HepG2 (cell line): ENCODE results near the gene TAF6L. TPM values are rescaled to one million over a fixed set of nuclear protein-coding genes. Genes with fewer than 3 reads are reported as not detected.

Experiments used
- ADNP ChIP-seq: sonication (generic); formaldehyde crosslinking; IDR thresholded peaks from 2 replicates; pipeline ENCODE4 v1.4.0; 2020; ENCODE audit warnings: missing genetic modification reagents
- ARNT2 ChIP-seq: sonication (generic); formaldehyde crosslinking; IDR thresholded peaks from 2 replicates; pipeline ENCODE4 v1.8.0; 2022; ENCODE audit warnings: mild to moderate bottlenecking, low read depth, missing genetic modification reagents, moderate library complexity
- CENPX ChIP-seq: sonication (generic); formaldehyde crosslinking; IDR thresholded peaks from 2 replicates; pipeline ENCODE4 v1.9.0; 2021; ENCODE audit warnings: mild to moderate bottlenecking, missing genetic modification reagents, moderate library complexity
- CERS6 ChIP-seq: sonication (generic); formaldehyde crosslinking; IDR thresholded peaks from 2 replicates; pipeline ENCODE4 v1.5.0; 2020; ENCODE audit warnings: missing genetic modification reagents
- EEA1 ChIP-seq: sonication (generic); formaldehyde crosslinking; IDR thresholded peaks from 2 replicates; pipeline ENCODE4 v1.5.1; 2020; ENCODE audit warnings: mild to moderate bottlenecking, missing genetic modification reagents, borderline replicate concordance
- ELK4 ChIP-seq: sonication (generic); formaldehyde crosslinking; IDR thresholded peaks from 2 replicates; pipeline ENCODE4 v1.9.0; 2021; ENCODE audit warnings: missing genetic modification reagents, borderline replicate concordance
- GATAD2A ChIP-seq: IDR thresholded peaks from 2 replicates; pipeline ENCODE4 v1.6.1; 2016
- MIXL1 ChIP-seq: IDR thresholded peaks from 2 replicates; pipeline ENCODE4 v1.6.1; 2016
- MLLT10 ChIP-seq: sonication (generic); formaldehyde crosslinking; IDR thresholded peaks from 2 replicates; pipeline ENCODE4 v1.4.0; 2020; ENCODE audit warnings: missing genetic modification reagents
- MLXIP ChIP-seq: sonication (generic); formaldehyde crosslinking; IDR thresholded peaks from 2 replicates; pipeline ENCODE4 v1.9.0; 2021; ENCODE audit warnings: missing genetic modification reagents, borderline replicate concordance
- POGZ ChIP-seq: sonication (generic); formaldehyde crosslinking; IDR thresholded peaks from 2 replicates; pipeline ENCODE4 v1.4.0; 2020; ENCODE audit warnings: mild to moderate bottlenecking, missing genetic modification reagents
- RXRA ChIP-seq: sonication (generic); formaldehyde crosslinking; IDR thresholded peaks from 2 replicates; pipeline ENCODE4 v1.5.1; 2020; ENCODE audit warnings: missing genetic modification reagents
- SAFB2 ChIP-seq: sonication (generic); formaldehyde crosslinking; IDR thresholded peaks from 2 replicates; pipeline ENCODE4 v1.5.1; 2020; ENCODE audit warnings: missing genetic modification reagents, low read depth, mild to moderate bottlenecking, borderline replicate concordance
- SATB2 ChIP-seq: sonication (generic); formaldehyde crosslinking; IDR thresholded peaks from 2 replicates; pipeline ENCODE4 v1.5.0; 2020; ENCODE audit warnings: missing genetic modification reagents
- SP1 ChIP-seq, 2 experiments: fragments of 450-650 bp in 1 of 2; sonication (generic) in 1 of 2; formaldehyde crosslinking in 1 of 2; IDR thresholded peaks; 2 replicates each; pipeline versions ENCODE4 v1.4.0 to v1.6.1; 2016 to 2020; ENCODE audit warnings: missing genetic modification reagents in 1 of 2
- TCF12 ChIP-seq, 2 experiments: fragments of 450-650 bp in 1 of 2; sonication (generic) in 1 of 2; formaldehyde crosslinking in 1 of 2; IDR thresholded peaks; 2 replicates each; pipeline versions ENCODE4 v1.6.1 to v1.8.0; 2017 to 2022; ENCODE audit warnings: antibody characterized with exemption in 1 of 2, mild to moderate bottlenecking in 1 of 2, missing genetic modification reagents in 1 of 2, moderate library complexity in 1 of 2
- XBP1 ChIP-seq: sonication (generic); formaldehyde crosslinking; IDR thresholded peaks from 2 replicates; pipeline ENCODE4 v1.5.0; 2020; ENCODE audit warnings: missing genetic modification reagents
- ZFP62 ChIP-seq: sonication (generic); formaldehyde crosslinking; IDR thresholded peaks from 2 replicates; pipeline ENCODE4 v1.4.0; 2020; ENCODE audit warnings: missing genetic modification reagents
- ZNF136 ChIP-seq: sonication (generic); formaldehyde crosslinking; IDR thresholded peaks from 2 replicates; pipeline ENCODE4 v1.8.1; 2022; ENCODE audit warnings: low read depth, mild to moderate bottlenecking, moderate library complexity, missing genetic modification reagents
- ZNF382 ChIP-seq: sonication (generic); formaldehyde crosslinking; IDR thresholded peaks from 2 replicates; pipeline ENCODE4 v1.5.0; 2020; ENCODE audit warnings: missing genetic modification reagents, mild to moderate bottlenecking, borderline replicate concordance
- polyA plus RNA-seq, 8 experiments: library from polyadenylated mRNA; depleted of rRNA in 3 of 8; stranded (reverse) in 7 of 8; unstranded in 1 of 8; fragments of >200 nt; fragmentation: Illumina TruSeq in 4 of 8; extraction: Trizol in 4 of 8; gene quantifications; 2 replicates each; pipeline versions ENCODE4 v1.2.1 to v1.2.3, GENCODE V29; 2011 to 2016; ENCODE audit warnings: low read depth in 4 of 8, missing spikeins in 1 of 8, mixed read lengths in 1 of 8; ENCODE audit not compliant: insufficient read depth in 1 of 8
- total RNA-seq, 5 experiments: library from RNA; depleted of rRNA; stranded (reverse); fragments of >200 nt; fragmentation: Illumina TruSeq; extraction: Trizol; gene quantifications; 2 replicates each; pipeline ENCODE4 v1.2.3, GENCODE V29; 2016; ENCODE audit warnings: low read depth in 1 of 5
- TF ChIP-seq, protein P1 (sequence below): sonication (generic); formaldehyde crosslinking; IDR thresholded peaks from 2 replicates; pipeline ENCODE4 v1.8.0; 2022; ENCODE audit warnings: mild to moderate bottlenecking, missing genetic modification reagents, moderate library complexity
- TF ChIP-seq, protein P2 (sequence below): sonication (generic); formaldehyde crosslinking; IDR thresholded peaks from 2 replicates; pipeline ENCODE4 v1.4.0; 2020; ENCODE audit warnings: missing genetic modification reagents; ENCODE audit errors: not compliant biosample characterization

TAF6L gene
- total and polyA plus RNA-seq, 2 of the 13 experiments (the other 11 are each of a cell fraction or from before 2014, with no cell fraction given), result 12.6 to 19.4 TPM

DNA sequence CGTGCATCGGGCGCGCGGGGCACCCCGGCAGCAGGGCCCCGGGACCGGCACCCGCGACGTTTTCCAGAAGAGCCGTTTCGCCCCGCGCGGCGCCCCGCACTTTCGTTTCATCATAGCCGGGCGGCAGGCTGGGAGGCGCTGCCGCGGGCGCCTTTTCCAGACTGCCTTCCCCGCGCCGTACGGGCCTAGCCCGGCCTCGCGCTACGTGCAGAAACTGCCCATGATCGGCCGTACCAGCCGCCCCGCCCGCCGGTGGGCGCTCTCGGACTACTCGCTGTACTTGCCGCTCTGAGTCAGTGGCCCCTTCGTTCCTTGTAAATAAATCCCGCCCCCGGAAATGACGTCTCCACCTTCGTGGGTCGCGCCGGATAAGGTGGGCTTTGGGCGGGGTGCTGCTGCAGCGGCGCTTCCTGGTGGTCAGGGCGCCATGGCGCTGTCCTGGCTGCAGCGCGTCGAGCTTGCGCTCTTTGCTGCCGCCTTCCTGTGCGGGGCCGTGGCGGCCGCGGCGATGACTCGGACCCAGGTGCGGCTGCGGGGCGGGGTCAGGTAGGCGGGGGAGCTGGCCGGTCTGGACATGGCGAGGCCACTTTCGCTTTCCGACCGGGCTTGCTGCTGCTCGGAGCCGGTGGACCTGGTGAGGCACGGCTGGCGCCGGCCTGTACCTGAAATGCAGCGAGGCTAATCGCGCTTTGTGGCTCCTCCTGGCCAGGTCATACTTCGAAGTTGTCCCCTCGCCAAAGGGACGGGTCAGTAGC lies 16.0 kb downstream of the TAF6L start, which contains the start of gene TMEM179B (continued):
- TF ChIP-seq TCF12 (IDR thresholded peaks at IDR 0.05), result no peak
- peak; percentile 67; the same call in 1 of the 2 replicates for TF ChIP-seq TCF12 (CRISPR knock-in tag; IDR thresholded peaks at IDR 0.05)
- TF ChIP-seq, protein P1, sequence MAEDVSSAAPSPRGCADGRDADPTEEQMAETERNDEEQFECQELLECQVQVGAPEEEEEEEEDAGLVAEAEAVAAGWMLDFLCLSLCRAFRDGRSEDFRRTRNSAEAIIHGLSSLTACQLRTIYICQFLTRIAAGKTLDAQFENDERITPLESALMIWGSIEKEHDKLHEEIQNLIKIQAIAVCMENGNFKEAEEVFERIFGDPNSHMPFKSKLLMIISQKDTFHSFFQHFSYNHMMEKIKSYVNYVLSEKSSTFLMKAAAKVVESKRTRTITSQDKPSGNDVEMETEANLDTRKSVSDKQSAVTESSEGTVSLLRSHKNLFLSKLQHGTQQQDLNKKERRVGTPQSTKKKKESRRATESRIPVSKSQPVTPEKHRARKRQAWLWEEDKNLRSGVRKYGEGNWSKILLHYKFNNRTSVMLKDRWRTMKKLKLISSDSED (CRISPR knock-in tag), result no peak
- TF ChIP-seq MIXL1 (CRISPR knock-in tag), result peak; percentile 85
- peak; percentile 17; the same call in 1 of the 2 replicates for TF ChIP-seq GATAD2A (CRISPR knock-in tag)
- TF ChIP-seq RXRA (CRISPR knock-in tag), result peak; percentile 82
- no peak for TF ChIP-seq MLLT10 (CRISPR knock-in tag)
- TF ChIP-seq SAFB2, result peak; percentile 99
- peak; percentile 96 for TF ChIP-seq EEA1
- TF ChIP-seq CENPX (CRISPR knock-in tag), result no peak
- no peak for TF ChIP-seq CERS6 (CRISPR knock-in tag)
- TF ChIP-seq ZNF136 (CRISPR knock-in tag), result no peak; the same call in 1 of the 2 replicates
- no peak for TF ChIP-seq ADNP (CRISPR knock-in tag)
- TF ChIP-seq SATB2, result no peak
- TF ChIP-seq SP1 (IDR thresholded peaks at IDR 0.05), result no peak
- TF ChIP-seq SP1 (CRISPR knock-in tag; IDR thresholded peaks at IDR 0.05), result peak; percentile 88
- peak; percentile 18; the same call in 1 of the 2 replicates for TF ChIP-seq XBP1 (CRISPR knock-in tag)
- TF ChIP-seq ZFP62 (CRISPR knock-in tag), result no peak
- peak; percentile 81; the same call in 1 of the 2 replicates for TF ChIP-seq ARNT2 (CRISPR knock-in tag)
- peak; percentile 46; the same call in 1 of the 2 replicates for TF ChIP-seq POGZ (CRISPR knock-in tag)
- no peak for TF ChIP-seq ELK4
- TF ChIP-seq, protein P2, sequence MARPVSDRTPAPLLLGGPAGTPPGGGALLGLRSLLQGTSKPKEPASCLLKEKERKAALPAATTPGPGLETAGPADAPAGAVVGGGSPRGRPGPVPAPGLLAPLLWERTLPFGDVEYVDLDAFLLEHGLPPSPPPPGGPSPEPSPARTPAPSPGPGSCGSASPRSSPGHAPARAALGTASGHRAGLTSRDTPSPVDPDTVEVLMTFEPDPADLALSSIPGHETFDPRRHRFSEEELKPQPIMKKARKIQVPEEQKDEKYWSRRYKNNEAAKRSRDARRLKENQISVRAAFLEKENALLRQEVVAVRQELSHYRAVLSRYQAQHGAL (CRISPR knock-in tag), result no peak
- TF ChIP-seq MLXIP (CRISPR knock-in tag), result no peak; the same call in 1 of the 2 replicates
- TF ChIP-seq ZNF382 (CRISPR knock-in tag), result no peak
